Stimulated activated naive B cell treated with anti-CD40 and anti-IgM and Interleukin-4, amounts not matched to agents 10 μg/mL and 1 μg/mL and 100 μg/mL, for 72 hours (primary cell): ENCODE data around the gene ZFAND3.

Experiments used
- ATAC-seq, 2 donors: fragments of 150-1000 bp; cut with Tn5 transposase; replicated peaks; 2 replicates each; pipeline ENCODE4 v1.10.0; 2021; ENCODE audit warnings: moderate library complexity in 1 of 2
- DNase-seq: peaks from one replicate; pipeline ENCODE4 v3.0.0; 2021
- H3K27ac Mint-ChIP-seq: one replicate; pipeline ENCODE4 v1.8.0; 2022; ENCODE audit warnings: mild to moderate bottlenecking, mixed read lengths
- H3K27me3 Mint-ChIP-seq, 2 donors: one replicate each; pipeline ENCODE4 v1.8.0; 2022; ENCODE audit warnings: mixed read lengths in 2 of 2
- H3K36me3 Mint-ChIP-seq, 2 donors: one replicate each; pipeline ENCODE4 v1.8.0; 2022; ENCODE audit warnings: mixed read lengths in 2 of 2, mild to moderate bottlenecking in 1 of 2
- H3K4me1 Mint-ChIP-seq, 2 donors: one replicate each; pipeline ENCODE4 v1.8.0; 2022; ENCODE audit warnings: mixed read lengths in 2 of 2, mild to moderate bottlenecking in 1 of 2
- H3K4me3 Mint-ChIP-seq, 2 donors: one replicate each; pipeline ENCODE4 v1.8.0; 2022; ENCODE audit warnings: mild to moderate bottlenecking in 2 of 2, mixed read lengths in 2 of 2, moderate library complexity in 1 of 2
- H3K9me3 Mint-ChIP-seq, 2 donors: one replicate each; pipeline ENCODE4 v1.8.0; 2022; ENCODE audit warnings: mixed read lengths in 2 of 2, mild to moderate bottlenecking in 1 of 2

ZFAND3 gene

GRCh38 chr6:38176797-38177751 lies 357.5 kb downstream of the ZFAND3 start:
- ATAC-seq (no peak), DNase-seq (no peak)
- no peak overlapping the region for H3K4me3 Mint-ChIP-seq
- H3K36me3 Mint-ChIP-seq, result peaks cover 14 to 32% of the 10 kb centered on the region in 2 donors
- H3K9me3 Mint-ChIP-seq, result no peaks in the 10 kb centered on the region
- peaks cover 4 to 5% of the 10 kb centered on the region in 2 donors for H3K4me1 Mint-ChIP-seq
- peak overlapping the region; percentile 80 for H3K27ac Mint-ChIP-seq
- no peaks in the 10 kb centered on the region for H3K27me3 Mint-ChIP-seq

GRCh38 chr6:38177882-38178583 lies 358.5 kb downstream of the ZFAND3 start:
- H3K27ac Mint-ChIP-seq, result peak overlapping the region; percentile 80
- H3K27me3 Mint-ChIP-seq, result no peaks in the 10 kb centered on the region
- ATAC-seq (no peak), DNase-seq (no peak)
- peaks cover 4 to 5% of the 10 kb centered on the region in 2 donors for H3K4me1 Mint-ChIP-seq
- peaks cover 14 to 32% of the 10 kb centered on the region in 2 donors for H3K36me3 Mint-ChIP-seq
- H3K9me3 Mint-ChIP-seq, result no peaks in the 10 kb centered on the region
- H3K4me3 Mint-ChIP-seq, result no peak overlapping the region

GRCh38 chr6:38178584-38178886 lies 359.0 kb downstream of the ZFAND3 start:
- Mint-ChIP-seq H3K27ac (no peak overlapping the region), H3K36me3 (peaks cover 14 to 27% of the 10 kb centered on the region in 2 donors), H3K4me1 (peaks cover 4 to 5% of the 10 kb centered on the region in 2 donors), H3K27me3 (no peaks in the 10 kb centered on the region), H3K4me3 (no peak overlapping the region), H3K9me3 (no peaks in the 10 kb centered on the region)
- ATAC-seq, result no peak
- no peak for DNase-seq

- no peak overlapping the region for H3K27ac Mint-ChIP-seq
- H3K4me1 Mint-ChIP-seq, result peaks cover 4 to 5% of the 10 kb centered on the region in 2 donors
Measured at GRCh38 chr6:38179300-38179699, 359.8 kb downstream of the ZFAND3 start.

GRCh38 chr6:38179794-38180430 lies 360.4 kb downstream of the ZFAND3 start:
- peaks cover 17 to 28% of the 10 kb centered on the region in 2 donors for H3K36me3 Mint-ChIP-seq
- no peaks in the 10 kb centered on the region for H3K9me3 Mint-ChIP-seq
- no peaks in the 10 kb centered on the region for H3K27me3 Mint-ChIP-seq
- no peak overlapping the region for H3K27ac Mint-ChIP-seq
- H3K4me1 Mint-ChIP-seq, result peaks cover 4 to 5% of the 10 kb centered on the region in 2 donors
- DNase-seq (no peak), ATAC-seq (no peak)
- no peak overlapping the region for H3K4me3 Mint-ChIP-seq

More at GRCh38 chr6:38179300-38179699, 359.8 kb downstream of the ZFAND3 start:
- no peak overlapping the region for H3K4me3 Mint-ChIP-seq
- ATAC-seq (no peak), DNase-seq (no peak)
- no peaks in the 10 kb centered on the region for H3K27me3 Mint-ChIP-seq
- H3K36me3 Mint-ChIP-seq, result peaks cover 18 to 29% of the 10 kb centered on the region in 2 donors
- no peaks in the 10 kb centered on the region for H3K9me3 Mint-ChIP-seq

- H3K4me1 Mint-ChIP-seq, result peaks cover 4 to 5% of the 10 kb centered on the region in 2 donors
- peaks cover 14 to 25% of the 10 kb centered on the region in 2 donors for H3K36me3 Mint-ChIP-seq
- DNase-seq (no peak), ATAC-seq (no peak)
- H3K27me3 Mint-ChIP-seq, result no peaks in the 10 kb centered on the region
- no peak overlapping the region for H3K27ac Mint-ChIP-seq
- no peak overlapping the region for H3K4me3 Mint-ChIP-seq
- H3K9me3 Mint-ChIP-seq, result no peaks in the 10 kb centered on the region
Measured at GRCh38 chr6:38180586-38180985, 361.1 kb downstream of the ZFAND3 start.

GRCh38 chr6:38182426-38182825 lies 362.9 kb downstream of the ZFAND3 start:
- DNase-seq (no peak), ATAC-seq (no peak)
- no peaks in the 10 kb centered on the region for H3K9me3 Mint-ChIP-seq
- no peaks in the 10 kb centered on the region for H3K27me3 Mint-ChIP-seq
- H3K36me3 Mint-ChIP-seq, result peaks cover 15 to 26% of the 10 kb centered on the region in 2 donors
- H3K4me3 Mint-ChIP-seq, result no peak overlapping the region
- H3K4me1 Mint-ChIP-seq, result peaks cover 4 to 5% of the 10 kb centered on the region in 2 donors
- H3K27ac Mint-ChIP-seq, result peak overlapping the region; percentile 5

GRCh38 chr6:38183856-38184584 lies 364.5 kb downstream of the ZFAND3 start:
- Mint-ChIP-seq H3K4me1 (peaks cover 0 to 2% of the 10 kb centered on the region in 2 donors), H3K27ac (peak overlapping the region; percentile 52), H3K4me3 (no peak overlapping the region), H3K27me3 (no peaks in the 10 kb centered on the region), H3K36me3 (peaks cover 21 to 25% of the 10 kb centered on the region in 2 donors), H3K9me3 (no peaks in the 10 kb centered on the region)
- ATAC-seq (no peak), DNase-seq (no peak)

GRCh38 chr6:38184585-38185080 lies 365.1 kb downstream of the ZFAND3 start:
- Mint-ChIP-seq H3K36me3 (peaks cover 23 to 25% of the 10 kb centered on the region in 2 donors), H3K9me3 (no peaks in the 10 kb centered on the region), H3K27ac (peak overlapping the region; percentile 52), H3K4me3 (no peak overlapping the region), H3K4me1 (peaks cover 0 to 2% of the 10 kb centered on the region in 2 donors), H3K27me3 (no peaks in the 10 kb centered on the region)
- DNase-seq (no peak), ATAC-seq (no peak)

- H3K4me1 Mint-ChIP-seq, result peaks cover 0 to 2% of the 10 kb centered on the region in 2 donors
- H3K9me3 Mint-ChIP-seq, result no peaks in the 10 kb centered on the region
- no peak overlapping the region for H3K27ac Mint-ChIP-seq
- DNase-seq, result no peak
- ATAC-seq, result no peak
- no peaks in the 10 kb centered on the region for H3K27me3 Mint-ChIP-seq
- H3K4me3 Mint-ChIP-seq, result no peak overlapping the region
- H3K36me3 Mint-ChIP-seq, result peaks cover 23 to 25% of the 10 kb centered on the region in 2 donors
Measured at GRCh38 chr6:38185244-38185643, 365.7 kb downstream of the ZFAND3 start.

GRCh38 chr6:38185752-38186151 lies 366.2 kb downstream of the ZFAND3 start:
- Mint-ChIP-seq H3K4me1 (no peaks in the 10 kb centered on the region), H3K36me3 (peaks cover 22 to 23% of the 10 kb centered on the region in 2 donors), H3K4me3 (no peak overlapping the region), H3K9me3 (no peaks in the 10 kb centered on the region), H3K27ac (no peak overlapping the region), H3K27me3 (no peaks in the 10 kb centered on the region)
- DNase-seq (no peak), ATAC-seq (no peak)

GRCh38 chr6:38187325-38187724 lies 367.8 kb downstream of the ZFAND3 start:
- Mint-ChIP-seq H3K4me1 (no peaks in the 10 kb centered on the region), H3K27ac (no peak overlapping the region), H3K27me3 (no peaks in the 10 kb centered on the region), H3K4me3 (no peak overlapping the region), H3K36me3 (peaks cover 28% of the 10 kb centered on the region in 2 donors), H3K9me3 (no peaks in the 10 kb centered on the region)
- ATAC-seq, result no peak
- no peak for DNase-seq

- no peak for DNase-seq
- no peaks in the 10 kb centered on the region for H3K4me1 Mint-ChIP-seq
- no peak overlapping the region for H3K27ac Mint-ChIP-seq
- ATAC-seq, result no peak
- H3K9me3 Mint-ChIP-seq, result no peaks in the 10 kb centered on the region
- no peak overlapping the region for H3K4me3 Mint-ChIP-seq
- peaks cover 28% of the 10 kb centered on the region in 2 donors for H3K36me3 Mint-ChIP-seq
- no peaks in the 10 kb centered on the region for H3K27me3 Mint-ChIP-seq
Measured at GRCh38 chr6:38187811-38188590, 368.5 kb downstream of the ZFAND3 start.
